Ovary (tissue), 3 donors: ENCODE data around the gene FBXL16.

ENCODE experiments used
- CTCF ChIP-seq, 3 donors: fragments of 450-650 bp in 2 of 3; fragments of 200-600 bp in 1 of 3; IDR thresholded peaks; one replicate each; pipeline versions ENCODE4 v1.5.1 to v1.8.0; 2016 to 2022; ENCODE audit warnings: antibody characterized with exemption in 3 of 3, mild to moderate bottlenecking in 1 of 3
- POLR2A ChIP-seq: fragments of 450-650 bp; IDR thresholded peaks from one replicate; pipeline ENCODE4 v1.6.1; 2017; ENCODE audit warnings: antibody characterized with exemption, mild to moderate bottlenecking, moderate library complexity
- donor health status: DM: no; HTN: no; CAD: no.

- no peak for TF ChIP-seq CTCF (IDR thresholded peaks at IDR 0.05)
- TF ChIP-seq POLR2A: no peak
Measured at GRCh38 chr16:686459-687260, 18.9 kb downstream of the FBXL16 start.
